ENCODE results near the gene GAB1. TPM values are rescaled to one million over a fixed set of nuclear protein-coding genes. Genes with fewer than 3 reads are reported as not detected.
A peak's percentile ranks its signal among the peaks of the same experiment; 100 is the strongest.

Gene GAB1
- total and polyA plus RNA-seq, 4 donors: 2.4 to 31.3 (median 6.9) TPM

DNA sequence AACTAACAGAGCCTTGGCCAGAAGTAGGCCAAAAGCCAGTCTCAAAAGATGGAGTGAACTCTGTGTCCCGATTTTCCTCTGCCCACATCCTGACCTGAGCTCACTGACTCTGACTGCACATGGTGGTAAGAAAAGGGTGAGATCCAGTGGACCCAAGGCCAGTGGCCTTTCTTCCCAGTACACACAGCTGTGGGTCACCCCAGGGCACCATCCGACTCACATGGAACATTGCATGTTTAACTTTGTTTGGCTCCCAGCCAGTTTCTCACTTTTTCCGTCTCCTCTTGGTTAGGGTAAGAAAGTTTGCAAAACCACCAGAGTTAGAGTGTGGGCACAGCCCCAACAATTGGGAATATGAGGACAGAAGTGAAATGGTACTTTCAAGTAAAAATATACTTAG is 69.8 kb downstream of the GAB1 start:
- Histone ChIP-seq H3K27ac (ENCODE audit: low read depth in 1 of 2, low read length in 2 of 2) (peak overlapping the region; percentile 2 to 53), H3K4me3 (ENCODE audit: low read depth in 1 of 3, low read length in 3 of 3) (no peak overlapping the region), H3K9me3 (ENCODE audit: control insufficient read depth in 4 of 4, low read length in 3 of 4) (no peaks in the 10 kb centered on the region), H3K4me1 (ENCODE audit: control insufficient read depth in 4 of 4, insufficient read depth in 4 of 4, low read length in 3 of 4) (peaks cover 7 to 36% (median 24%) of the 10 kb centered on the region in 4 donors), H3K9ac (ENCODE audit: low read depth in 1 of 2, low read length in 2 of 2) (no peak overlapping the region), H3K36me3 (ENCODE audit: control insufficient read depth in 4 of 4, insufficient read depth in 3 of 4, low read depth in 1 of 4, low read length in 3 of 4) (no peaks in the 10 kb centered on the region), H3K27me3 (ENCODE audit: control insufficient read depth in 4 of 4, insufficient read depth in 4 of 4, low read length in 3 of 4) (no peaks in the 10 kb centered on the region)
- DNase-seq (ENCODE audit: low spot score): peak; percentile 55
- peak; percentile 38 for TF ChIP-seq FOXA1 (IDR thresholded peaks at IDR 0.05)
- peak; percentile 96 for TF ChIP-seq SP1 (IDR thresholded peaks at IDR 0.05)
- TF ChIP-seq TAF1 (conservative IDR thresholded peaks at IDR 0.05): no peak
- TF ChIP-seq, protein P1, sequence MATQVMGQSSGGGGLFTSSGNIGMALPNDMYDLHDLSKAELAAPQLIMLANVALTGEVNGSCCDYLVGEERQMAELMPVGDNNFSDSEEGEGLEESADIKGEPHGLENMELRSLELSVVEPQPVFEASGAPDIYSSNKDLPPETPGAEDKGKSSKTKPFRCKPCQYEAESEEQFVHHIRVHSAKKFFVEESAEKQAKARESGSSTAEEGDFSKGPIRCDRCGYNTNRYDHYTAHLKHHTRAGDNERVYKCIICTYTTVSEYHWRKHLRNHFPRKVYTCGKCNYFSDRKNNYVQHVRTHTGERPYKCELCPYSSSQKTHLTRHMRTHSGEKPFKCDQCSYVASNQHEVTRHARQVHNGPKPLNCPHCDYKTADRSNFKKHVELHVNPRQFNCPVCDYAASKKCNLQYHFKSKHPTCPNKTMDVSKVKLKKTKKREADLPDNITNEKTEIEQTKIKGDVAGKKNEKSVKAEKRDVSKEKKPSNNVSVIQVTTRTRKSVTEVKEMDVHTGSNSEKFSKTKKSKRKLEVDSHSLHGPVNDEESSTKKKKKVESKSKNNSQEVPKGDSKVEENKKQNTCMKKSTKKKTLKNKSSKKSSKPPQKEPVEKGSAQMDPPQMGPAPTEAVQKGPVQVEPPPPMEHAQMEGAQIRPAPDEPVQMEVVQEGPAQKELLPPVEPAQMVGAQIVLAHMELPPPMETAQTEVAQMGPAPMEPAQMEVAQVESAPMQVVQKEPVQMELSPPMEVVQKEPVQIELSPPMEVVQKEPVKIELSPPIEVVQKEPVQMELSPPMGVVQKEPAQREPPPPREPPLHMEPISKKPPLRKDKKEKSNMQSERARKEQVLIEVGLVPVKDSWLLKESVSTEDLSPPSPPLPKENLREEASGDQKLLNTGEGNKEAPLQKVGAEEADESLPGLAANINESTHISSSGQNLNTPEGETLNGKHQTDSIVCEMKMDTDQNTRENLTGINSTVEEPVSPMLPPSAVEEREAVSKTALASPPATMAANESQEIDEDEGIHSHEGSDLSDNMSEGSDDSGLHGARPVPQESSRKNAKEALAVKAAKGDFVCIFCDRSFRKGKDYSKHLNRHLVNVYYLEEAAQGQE (IDR thresholded peaks at IDR 0.05): no peak
- peak; percentile 59 for TF ChIP-seq YY1 (IDR thresholded peaks at IDR 0.05)
- peak in 1 of 2 donors; percentile 62 for TF ChIP-seq EGR1 (IDR thresholded peaks at IDR 0.05; ENCODE audit: low read depth in 2 of 2)
- peak; percentile 87 to 97 for TF ChIP-seq HNF4A (conservative IDR thresholded peaks at IDR 0.05)
- peak; percentile 97 for TF ChIP-seq NR2F2 (IDR thresholded peaks at IDR 0.05)
- TF ChIP-seq HNF4G (IDR thresholded peaks at IDR 0.05): peak; percentile 71
- TF ChIP-seq, protein P2, sequence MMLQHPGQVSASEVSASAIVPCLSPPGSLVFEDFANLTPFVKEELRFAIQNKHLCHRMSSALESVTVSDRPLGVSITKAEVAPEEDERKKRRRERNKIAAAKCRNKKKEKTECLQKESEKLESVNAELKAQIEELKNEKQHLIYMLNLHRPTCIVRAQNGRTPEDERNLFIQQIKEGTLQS (IDR thresholded peaks at IDR 0.05): peak; percentile 82
- no peak for TF ChIP-seq GABPA (IDR thresholded peaks at IDR 0.05 in 1 of 2, conservative IDR thresholded peaks at IDR 0.05 in 1 of 2)
- TF ChIP-seq RXRA (IDR thresholded peaks at IDR 0.05): peak; percentile 99 to 100
- TF ChIP-seq, protein P3, sequence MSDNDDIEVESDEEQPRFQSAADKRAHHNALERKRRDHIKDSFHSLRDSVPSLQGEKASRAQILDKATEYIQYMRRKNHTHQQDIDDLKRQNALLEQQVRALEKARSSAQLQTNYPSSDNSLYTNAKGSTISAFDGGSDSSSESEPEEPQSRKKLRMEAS (IDR thresholded peaks at IDR 0.05): peak; percentile 84
- TF ChIP-seq FOXA2 (IDR thresholded peaks at IDR 0.05): peak; percentile 25
- TF ChIP-seq JUND (IDR thresholded peaks at IDR 0.05): peak; percentile 89 to 97
- TF ChIP-seq, protein P4, sequence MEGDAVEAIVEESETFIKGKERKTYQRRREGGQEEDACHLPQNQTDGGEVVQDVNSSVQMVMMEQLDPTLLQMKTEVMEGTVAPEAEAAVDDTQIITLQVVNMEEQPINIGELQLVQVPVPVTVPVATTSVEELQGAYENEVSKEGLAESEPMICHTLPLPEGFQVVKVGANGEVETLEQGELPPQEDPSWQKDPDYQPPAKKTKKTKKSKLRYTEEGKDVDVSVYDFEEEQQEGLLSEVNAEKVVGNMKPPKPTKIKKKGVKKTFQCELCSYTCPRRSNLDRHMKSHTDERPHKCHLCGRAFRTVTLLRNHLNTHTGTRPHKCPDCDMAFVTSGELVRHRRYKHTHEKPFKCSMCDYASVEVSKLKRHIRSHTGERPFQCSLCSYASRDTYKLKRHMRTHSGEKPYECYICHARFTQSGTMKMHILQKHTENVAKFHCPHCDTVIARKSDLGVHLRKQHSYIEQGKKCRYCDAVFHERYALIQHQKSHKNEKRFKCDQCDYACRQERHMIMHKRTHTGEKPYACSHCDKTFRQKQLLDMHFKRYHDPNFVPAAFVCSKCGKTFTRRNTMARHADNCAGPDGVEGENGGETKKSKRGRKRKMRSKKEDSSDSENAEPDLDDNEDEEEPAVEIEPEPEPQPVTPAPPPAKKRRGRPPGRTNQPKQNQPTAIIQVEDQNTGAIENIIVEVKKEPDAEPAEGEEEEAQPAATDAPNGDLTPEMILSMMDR (IDR thresholded peaks at IDR 0.05; ENCODE audit: low read depth, low read length, missing input control): no peak
- TF ChIP-seq, protein P5, sequence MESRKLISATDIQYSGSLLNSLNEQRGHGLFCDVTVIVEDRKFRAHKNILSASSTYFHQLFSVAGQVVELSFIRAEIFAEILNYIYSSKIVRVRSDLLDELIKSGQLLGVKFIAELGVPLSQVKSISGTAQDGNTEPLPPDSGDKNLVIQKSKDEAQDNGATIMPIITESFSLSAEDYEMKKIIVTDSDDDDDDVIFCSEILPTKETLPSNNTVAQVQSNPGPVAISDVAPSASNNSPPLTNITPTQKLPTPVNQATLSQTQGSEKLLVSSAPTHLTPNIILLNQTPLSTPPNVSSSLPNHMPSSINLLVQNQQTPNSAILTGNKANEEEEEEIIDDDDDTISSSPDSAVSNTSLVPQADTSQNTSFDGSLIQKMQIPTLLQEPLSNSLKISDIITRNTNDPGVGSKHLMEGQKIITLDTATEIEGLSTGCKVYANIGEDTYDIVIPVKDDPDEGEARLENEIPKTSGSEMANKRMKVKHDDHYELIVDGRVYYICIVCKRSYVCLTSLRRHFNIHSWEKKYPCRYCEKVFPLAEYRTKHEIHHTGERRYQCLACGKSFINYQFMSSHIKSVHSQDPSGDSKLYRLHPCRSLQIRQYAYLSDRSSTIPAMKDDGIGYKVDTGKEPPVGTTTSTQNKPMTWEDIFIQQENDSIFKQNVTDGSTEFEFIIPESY (IDR thresholded peaks at IDR 0.05): peak; percentile 39
- peak in 1 of 2 donors; percentile 61 for TF ChIP-seq RAD21 (IDR thresholded peaks at IDR 0.05)
- WGBS: 17% methylated on average over 3 of the region's 3 CpGs

Measured in liver (tissue), 9 donors.